WTC11 (cell line): ENCODE measurements around the gene GPR82. TPM values are rescaled to one million over a fixed set of nuclear protein-coding genes. Genes with fewer than 3 reads are reported as not detected.

Source experiments
- ATAC-seq: fragments of 200-7000 bp; cut with Tn5 transposase; 2 replicates; pipeline ENCODE4 v1.10.0; 2021; ENCODE audit warnings: mild to moderate bottlenecking, moderate library complexity
- CTCF ChIA-PET: fragments of 300-600 bp; sonication (Branson Sonifier 250); formaldehyde crosslinking; loops from one replicate; lab custom pipeline; 2021; ENCODE audit warnings: antibody characterized with exemption; lab: Charles Lee
- POLR2A ChIA-PET: fragments of 350-600 bp; sonication (Branson Sonifier 250); formaldehyde crosslinking; loops from one replicate; lab custom pipeline; 2021; ENCODE audit warnings: antibody characterized with exemption; lab: Charles Lee
- DNase-seq: peaks from one replicate; pipeline ENCODE4 v3.0.0; 2021; ENCODE audit warnings: low spot score
- H3K27ac Mint-ChIP-seq: 2 replicates; pipeline ENCODE4 v1.8.0; 2021; ENCODE audit warnings: mixed read lengths
- H3K27me3 Mint-ChIP-seq: 2 replicates; pipeline ENCODE4 v1.8.0; 2021; ENCODE audit warnings: low read depth, mild to moderate bottlenecking, moderate library complexity, mixed read lengths
- H3K36me3 Mint-ChIP-seq: 2 replicates; pipeline ENCODE4 v1.8.0; 2021; ENCODE audit warnings: mixed read lengths
- H3K4me1 Mint-ChIP-seq: 2 replicates; pipeline ENCODE4 v1.8.0; 2022; ENCODE audit warnings: mixed read lengths
- H3K4me3 Mint-ChIP-seq: 2 replicates; pipeline ENCODE4 v1.8.0; 2021; ENCODE audit warnings: mild to moderate bottlenecking, moderate library complexity, mixed read lengths
- H3K9me3 Mint-ChIP-seq: 2 replicates; pipeline ENCODE4 v1.8.0; 2021; ENCODE audit warnings: mixed read lengths
- AR ChIP-seq: fragments of 250-450 bp; sonication (Bioruptor Pico); IDR thresholded peaks from 2 replicates; pipeline ENCODE4 v1.9.0; 2021; ENCODE audit warnings: mild to moderate bottlenecking
- ARID4B ChIP-seq: sonication (generic); formaldehyde crosslinking; IDR thresholded peaks from 2 replicates; pipeline ENCODE4 v1.8.0; 2023; ENCODE audit warnings: missing genetic modification reagents, mild to moderate bottlenecking, borderline replicate concordance
- CREM ChIP-seq: sonication (generic); formaldehyde crosslinking; IDR thresholded peaks from 2 replicates; pipeline ENCODE4 v1.8.1; 2022; ENCODE audit warnings: mild to moderate bottlenecking, missing genetic modification reagents, moderate library complexity
- ERG ChIP-seq: fragments of 250-450 bp; sonication (Bioruptor Pico); IDR thresholded peaks from 2 replicates; pipeline ENCODE4 v1.8.0; 2021; ENCODE audit warnings: mild to moderate bottlenecking
- ESRRA ChIP-seq: sonication (generic); formaldehyde crosslinking; IDR thresholded peaks from 2 replicates; pipeline ENCODE4 v1.8.1; 2022; ENCODE audit warnings: mild to moderate bottlenecking, missing genetic modification reagents, borderline replicate concordance
- HMGXB4 ChIP-seq: sonication (generic); formaldehyde crosslinking; IDR thresholded peaks from 2 replicates; pipeline ENCODE4 v1.8.1; 2023; ENCODE audit warnings: mild to moderate bottlenecking, moderate library complexity, missing genetic modification reagents
- KAT7 ChIP-seq: sonication (generic); formaldehyde crosslinking; IDR thresholded peaks from 2 replicates; pipeline ENCODE4 v1.8.1; 2023; ENCODE audit warnings: missing genetic modification reagents, mild to moderate bottlenecking, borderline replicate concordance
- OVOL2 ChIP-seq: fragments of 250-450 bp; sonication (Bioruptor Pico); IDR thresholded peaks from 2 replicates; pipeline ENCODE4 v1.9.0; 2021; ENCODE audit warnings: mild to moderate bottlenecking, borderline replicate concordance
- PRRX2 ChIP-seq: fragments of 250-450 bp; sonication (Bioruptor Pico); IDR thresholded peaks from 2 replicates; pipeline ENCODE4 v1.8.0; 2021; ENCODE audit warnings: mild to moderate bottlenecking
- SP1 ChIP-seq: sonication (generic); formaldehyde crosslinking; conservative IDR thresholded peaks from 2 replicates; pipeline ENCODE4 v1.8.1; 2022; ENCODE audit warnings: missing genetic modification reagents
- TEAD1 ChIP-seq: sonication (generic); formaldehyde crosslinking; IDR thresholded peaks from 2 replicates; pipeline ENCODE4 v1.8.0; 2022; ENCODE audit warnings: mild to moderate bottlenecking, missing genetic modification reagents
- TP53 ChIP-seq: sonication (generic); formaldehyde crosslinking; IDR thresholded peaks from 2 replicates; pipeline ENCODE4 v1.8.1; 2023; ENCODE audit warnings: mild to moderate bottlenecking, missing genetic modification reagents
- USF2 ChIP-seq: sonication (generic); formaldehyde crosslinking; IDR thresholded peaks from 2 replicates; pipeline ENCODE4 v1.8.1; 2023; ENCODE audit warnings: mild to moderate bottlenecking, missing genetic modification reagents, moderate library complexity
- ZNF219 ChIP-seq: sonication (generic); formaldehyde crosslinking; IDR thresholded peaks from 2 replicates; pipeline ENCODE4 v1.8.0; 2023; ENCODE audit warnings: missing genetic modification reagents, mild to moderate bottlenecking, borderline replicate concordance
- ZNF232 ChIP-seq: sonication (generic); formaldehyde crosslinking; IDR thresholded peaks from 2 replicates; pipeline ENCODE4 v1.8.0; 2022; ENCODE audit warnings: mild to moderate bottlenecking, missing genetic modification reagents
- ZNF396 ChIP-seq: fragments of 250-450 bp; sonication (Bioruptor Pico); IDR thresholded peaks from 2 replicates; pipeline ENCODE4 v1.8.0; 2021; ENCODE audit warnings: mild to moderate bottlenecking, moderate library complexity, borderline replicate concordance
- ZNF423 ChIP-seq: fragments of 250-450 bp; sonication (Bioruptor Pico); IDR thresholded peaks from 2 replicates; pipeline ENCODE4 v2.1.2; 2022; ENCODE audit warnings: mild to moderate bottlenecking, moderate library complexity
- total RNA-seq: library from RNA; stranded (reverse); gene quantifications from 3 replicates; pipeline ENCODE4 v1.2.3, GENCODE V29; 2021

GPR82 gene
- total RNA-seq, 1 experiment from 2014 or later: not detected

- TF ChIP-seq HMGXB4 (CRISPR knock-in tag) (no peak), ERG (CRISPR knock-in tag) (no peak), ZNF219 (no peak), ARID4B (CRISPR knock-in tag) (no peak)
Observed at GRCh38 chrX:41721590-41721989, 2.4 kb upstream of the GPR82 start (continued).

GRCh38 chrX:41722214-41722613 is 1.8 kb upstream of the GPR82 start:
- Mint-ChIP-seq H3K27me3 (no peaks in the 10 kb centered on the region), H3K36me3 (peaks cover 34% of the 10 kb centered on the region), H3K4me1 (peaks cover 18% of the 10 kb centered on the region), H3K4me3 (no peak overlapping the region), H3K9me3 (peaks cover 20% of the 10 kb centered on the region), H3K27ac (no peak overlapping the region; the same call in 1 of the 2 replicates)
- ATAC-seq: no peak
- DNase-seq: no peak
- ChIA-PET POLR2A (no interaction called here), CTCF (no interaction called here)
- TF ChIP-seq OVOL2: no peak
- TF ChIP-seq KAT7: no peak

GRCh38 chrX:41722816-41723618 is 964 bp upstream of the GPR82 start:
- TF ChIP-seq ESRRA (CRISPR knock-in tag) (no peak), ZNF423 (CRISPR knock-in tag) (no peak), AR (no peak)
- ATAC-seq: no peak
- H3K4me1 Mint-ChIP-seq: peaks cover 18% of the 10 kb centered on the region
- peaks cover 16% of the 10 kb centered on the region for H3K9me3 Mint-ChIP-seq
- no peaks in the 10 kb centered on the region for H3K27me3 Mint-ChIP-seq
- no peak overlapping the region for H3K4me3 Mint-ChIP-seq
- no peak overlapping the region for H3K27ac Mint-ChIP-seq
- DNase-seq: no peak
- H3K36me3 Mint-ChIP-seq: peaks cover 29% of the 10 kb centered on the region
- CTCF ChIA-PET: no interaction called here
- POLR2A ChIA-PET: no interaction called here

- TF ChIP-seq USF2 (CRISPR knock-in tag): no peak
- no peak for TF ChIP-seq TEAD1 (CRISPR knock-in tag)
- no peak for TF ChIP-seq SP1
- TF ChIP-seq ZNF232: no peak
- no peak for TF ChIP-seq ZNF219
- no peak for TF ChIP-seq TP53 (CRISPR knock-in tag)
- no peak for TF ChIP-seq PRRX2 (CRISPR knock-in tag)
- no peak for TF ChIP-seq CREM (CRISPR knock-in tag)
- TF ChIP-seq ZNF396 (CRISPR knock-in tag): no peak
- DNase-seq (no peak), ATAC-seq (no peak)
- no peak overlapping the region for H3K27ac Mint-ChIP-seq
- ChIA-PET CTCF (no interaction called here), POLR2A (no interaction called here)
- H3K27me3 Mint-ChIP-seq: no peaks in the 10 kb centered on the region
- no peaks in the 10 kb centered on the region for H3K36me3 Mint-ChIP-seq
- peaks cover 7% of the 10 kb centered on the region for H3K4me1 Mint-ChIP-seq
- H3K9me3 Mint-ChIP-seq: no peaks in the 10 kb centered on the region
- no peak overlapping the region for H3K4me3 Mint-ChIP-seq
Observed at GRCh38 chrX:41728125-41728524, 4.1 kb downstream of the GPR82 start.
